IMR-90 (cell line): ENCODE measurements around the gene CRIM1. TPM values are rescaled to one million over a fixed set of nuclear protein-coding genes. Genes with fewer than 3 reads are reported as not detected.

Experiments used
- ATAC-seq: fragments of 200-7000 bp; cut with Tn5 transposase; 2 replicates; pipeline ENCODE4 v1.9.1; 2020; ENCODE audit warnings: low read depth, mild to moderate bottlenecking, moderate library complexity
- BruUV-seq: library from RNA; stranded (reverse); fragments of 400-500 nt; replicated peaks from 2 replicates; lab custom pipeline; 2021; lab: Mats Ljungman, UMichigan
- CTCF ChIA-PET: fragments of 300-600 bp; formaldehyde crosslinking; extraction: SDS; loops from one replicate; lab custom pipeline; 2021; ENCODE audit warnings: antibody characterized with exemption; lab: Yijun Ruan, JAX
- POLR2A ChIA-PET: fragments of 300-600 bp; sonication (Branson Sonifier 250); formaldehyde crosslinking; loops from one replicate; lab custom pipeline; 2022; ENCODE audit warnings: antibody characterized with exemption; ENCODE audit not compliant: unreplicated experiment; lab: Charles Lee
- DNase-seq: peaks from one replicate; pipeline ENCODE4 v3.0.0; 2013
- H2AFZ ChIP-seq: replicated peaks from 2 replicates; pipeline ENCODE3; 2013; ENCODE audit warnings: low read length, mild to moderate bottlenecking; ENCODE audit not compliant: poor library complexity
- H2AK5ac ChIP-seq: 2 replicates; pipeline ENCODE4 v1.6.1; 2013; ENCODE audit warnings: low read depth, low read length, inconsistent platforms
- H2AK9ac ChIP-seq: replicated peaks from 2 replicates; pipeline ENCODE3; 2013; ENCODE audit warnings: mild to moderate bottlenecking, low read depth, low read length, moderate library complexity; ENCODE audit not compliant: poor library complexity
- H2BK120ac ChIP-seq: 2 replicates; pipeline ENCODE4 v1.6.1; 2013; ENCODE audit warnings: low read depth, low read length, inconsistent platforms
- H2BK15ac ChIP-seq: 3 replicates; pipeline ENCODE4 v1.6.1; 2013; ENCODE audit warnings: low read depth, low read length, inconsistent platforms
- H2BK20ac ChIP-seq: 2 replicates; pipeline ENCODE4 v1.6.1; 2013; ENCODE audit warnings: low read depth, mild to moderate bottlenecking, inconsistent platforms, low read length, moderate library complexity
- H2BK5ac ChIP-seq: 2 replicates; pipeline ENCODE4 v1.6.1; 2013; ENCODE audit warnings: mild to moderate bottlenecking, low read depth, low read length, inconsistent platforms; ENCODE audit not compliant: poor library complexity, severe bottlenecking
- H3K14ac ChIP-seq: replicated peaks from 2 replicates; pipeline ENCODE4 v1.6.1; 2013; ENCODE audit warnings: low read depth, low read length, inconsistent platforms
- H3K18ac ChIP-seq: 2 replicates; pipeline ENCODE4 v1.6.1; 2013; ENCODE audit warnings: low read depth, low read length, control low read depth
- H3K23ac ChIP-seq: 2 replicates; pipeline ENCODE4 v1.6.1; 2013; ENCODE audit warnings: low read depth, low read length, inconsistent platforms
- H3K27ac ChIP-seq: 2 replicates; pipeline ENCODE4 v1.5.1; 2013; ENCODE audit warnings: mild to moderate bottlenecking, control low read depth, low read length; ENCODE audit not compliant: insufficient read depth
- H3K27me3 ChIP-seq: 2 replicates; pipeline ENCODE4 v1.6.1; 2013; ENCODE audit warnings: low read length; ENCODE audit not compliant: control insufficient read depth, insufficient read depth
- H3K36me3 ChIP-seq: 2 replicates; pipeline ENCODE4 v1.6.1; 2013; ENCODE audit warnings: low read length, mixed read lengths; ENCODE audit not compliant: control insufficient read depth, insufficient read depth
- H3K4ac ChIP-seq: 2 replicates; pipeline ENCODE4 v1.6.1; 2013; ENCODE audit warnings: low read depth, low read length, inconsistent platforms
- H3K4me1 ChIP-seq: 2 replicates; pipeline ENCODE4 v1.6.1; 2013; ENCODE audit warnings: low read length, mixed read lengths; ENCODE audit not compliant: control insufficient read depth, insufficient read depth
- H3K4me2 ChIP-seq: 2 replicates; pipeline ENCODE4 v1.6.1; 2013; ENCODE audit warnings: low read depth, mild to moderate bottlenecking, control low read depth, low read length, moderate library complexity
- H3K4me3 ChIP-seq: 2 replicates; pipeline ENCODE4 v1.5.1; 2013; ENCODE audit warnings: low read depth, mild to moderate bottlenecking, control low read depth, low read length, moderate library complexity; ENCODE audit not compliant: insufficient read depth
- H3K56ac ChIP-seq: 2 replicates; pipeline ENCODE4 v1.6.1; 2013; ENCODE audit warnings: low read length, inconsistent platforms; ENCODE audit not compliant: insufficient read depth; ENCODE audit errors: extremely low read depth
- H3K79me1 ChIP-seq, 2 experiments: 2 replicates each; pipeline ENCODE4 v1.6.1; 2013; ENCODE audit warnings: low read length in 2 of 2, inconsistent platforms in 1 of 2, low read depth in 1 of 2
- H3K9ac ChIP-seq: 2 replicates; pipeline ENCODE4 v1.6.1; 2013; ENCODE audit warnings: low read depth, low read length, control low read depth
- H3K9me1 ChIP-seq: 2 replicates; pipeline ENCODE4 v1.6.1; 2013; ENCODE audit warnings: low read length, inconsistent platforms; ENCODE audit not compliant: insufficient read depth
- H3K9me3 ChIP-seq: 2 replicates; pipeline ENCODE4 v1.6.1; 2013; ENCODE audit warnings: low read length; ENCODE audit not compliant: control insufficient read depth, insufficient read depth
- H4K20me1 ChIP-seq: 2 replicates; pipeline ENCODE4 v1.6.1; 2013; ENCODE audit warnings: low read length, inconsistent platforms; ENCODE audit not compliant: insufficient read depth
- H4K5ac ChIP-seq: 2 replicates; pipeline ENCODE4 v1.6.1; 2013; ENCODE audit warnings: mild to moderate bottlenecking, low read depth, low read length, control low read depth
- H4K8ac ChIP-seq, 2 experiments: 2 replicates each; pipeline ENCODE4 v1.6.1; 2013; ENCODE audit warnings: low read depth in 2 of 2, low read length in 2 of 2, control low read depth in 1 of 2, inconsistent platforms in 1 of 2
- H4K91ac ChIP-seq: 2 replicates; pipeline ENCODE4 v1.6.1; 2013; ENCODE audit warnings: low read depth, low read length, inconsistent platforms; ENCODE audit not compliant: insufficient read depth
- BHLHE40 ChIP-seq: fragments of 150-350 bp; IDR thresholded peaks from 2 replicates; pipeline ENCODE4 v1.6.1; 2016; ENCODE audit warnings: mild to moderate bottlenecking, low read depth, low read length
- CEBPB ChIP-seq: IDR thresholded peaks from 2 replicates; pipeline ENCODE4 v1.6.1; 2012; ENCODE audit warnings: low read depth, low read length, improper control_type of control experiment
- CHD1 ChIP-seq: IDR thresholded peaks from 2 replicates; pipeline ENCODE4 v1.6.1; 2012; ENCODE audit warnings: low read depth, low read length, improper control_type of control experiment
- CTCF ChIP-seq: conservative IDR thresholded peaks from 2 replicates; pipeline ENCODE4 v1.5.1; 2012; ENCODE audit warnings: mild to moderate bottlenecking, low read depth, low read length, improper control_type of control experiment
- ELK1 ChIP-seq: fragments of 150-350 bp; IDR thresholded peaks from 2 replicates; pipeline ENCODE4 v1.6.1; 2016; ENCODE audit warnings: low read depth, mild to moderate bottlenecking, low read length, moderate library complexity, borderline replicate concordance
- FOS ChIP-seq: fragments of 150-350 bp; IDR thresholded peaks from 2 replicates; pipeline ENCODE4 v1.6.1; 2016; ENCODE audit warnings: low read depth, low read length
- MAFK ChIP-seq: IDR thresholded peaks from 2 replicates; pipeline ENCODE4 v1.6.1; 2012; ENCODE audit warnings: low read depth, low read length, improper control_type of control experiment
- MAZ ChIP-seq: IDR thresholded peaks from 2 replicates; pipeline ENCODE4 v1.6.1; 2012; ENCODE audit warnings: low read depth, mild to moderate bottlenecking, low read length, improper control_type of control experiment, moderate library complexity, borderline replicate concordance
- MXI1 ChIP-seq: IDR thresholded peaks from 2 replicates; pipeline ENCODE4 v1.6.1; 2012; ENCODE audit warnings: low read depth, mild to moderate bottlenecking, low read length, moderate library complexity, borderline replicate concordance
- NFE2L2 ChIP-seq: fragments of 150-350 bp; IDR thresholded peaks from 2 replicates; pipeline ENCODE4 v1.6.1; 2016; ENCODE audit warnings: low read depth, mild to moderate bottlenecking, low read length
- POLR2A ChIP-seq: IDR thresholded peaks from 2 replicates; pipeline ENCODE4 v1.6.1; 2012; ENCODE audit warnings: mild to moderate bottlenecking, low read depth, low read length
- RAD21 ChIP-seq: IDR thresholded peaks from 2 replicates; pipeline ENCODE4 v1.6.1; 2012; ENCODE audit warnings: low read length, improper control_type of control experiment
- RCOR1 ChIP-seq: IDR thresholded peaks from 2 replicates; pipeline ENCODE4 v1.6.1; 2012; ENCODE audit warnings: mild to moderate bottlenecking, low read length, improper control_type of control experiment; ENCODE audit not compliant: insufficient replicate concordance
- RFX5 ChIP-seq: IDR thresholded peaks from 2 replicates; pipeline ENCODE4 v1.8.0; 2012; ENCODE audit warnings: low read depth, mild to moderate bottlenecking, low read length, moderate library complexity
- SMC3 ChIP-seq: fragments of 150-350 bp; IDR thresholded peaks from 2 replicates; pipeline ENCODE4 v1.6.1; 2016; ENCODE audit warnings: low read depth, mild to moderate bottlenecking, antibody characterized with exemption, low read length, moderate library complexity
- WGBS, 2 experiments: methylation state at CpG; one replicate each; pipeline versions ENCODE4 v1.1.5 to v1.1.7; 2013; ENCODE audit warnings: missing lambda C conversion rate in 2 of 2; ENCODE audit not compliant: insufficient read length in 1 of 2; ENCODE audit errors: extremely low coverage in 2 of 2; 5-methylcytosine and 5-hydroxymethylcytosine counted together
- dilution Hi-C: fragments of 300-500 bp; cut with HindIII; formaldehyde crosslinking; loops from one replicate; pipeline ENCODE4 v1.14.3; 2018; ENCODE audit warnings: low sequenced_read_pairs; ENCODE audit not compliant: unreplicated experiment
- in situ Hi-C: fragments of 300-500 bp; cut with MboI; formaldehyde crosslinking; loops from 3 replicates; pipeline ENCODE4 v1.14.3; 2019; ENCODE audit warnings: low sequenced_read_pairs, inconsistent platforms, mixed read lengths
- intact Hi-C: fragments of 100-400 bp; cut with micrococcal nuclease; formaldehyde crosslinking; loops from 2 replicates; pipeline ENCODE4 v1.10.0; 2022
- polyA plus RNA-seq, 3 experiments: library from polyadenylated mRNA; depleted of rRNA; stranded (reverse); fragments of >200 nt; gene quantifications; 2 replicates each; pipeline ENCODE4 v1.2.3, GENCODE V29; 2012; ENCODE audit warnings: low replicate concordance in 1 of 3
- total RNA-seq: library from RNA; depleted of rRNA; stranded (reverse); fragments of >200 nt; gene quantifications from 2 replicates; pipeline ENCODE4 v1.2.3, GENCODE V29; 2012
- TF ChIP-seq, protein P1 (sequence below): fragments of 150-350 bp; IDR thresholded peaks from 2 replicates; pipeline ENCODE4 v1.6.1; 2017; ENCODE audit warnings: mild to moderate bottlenecking, antibody characterized with exemption, low read length, low read depth

The CRIM1 gene
- total and polyA plus RNA-seq, 2 of the 4 experiments (the other 2 are of a cell fraction): 285 to 490 TPM

DNA sequence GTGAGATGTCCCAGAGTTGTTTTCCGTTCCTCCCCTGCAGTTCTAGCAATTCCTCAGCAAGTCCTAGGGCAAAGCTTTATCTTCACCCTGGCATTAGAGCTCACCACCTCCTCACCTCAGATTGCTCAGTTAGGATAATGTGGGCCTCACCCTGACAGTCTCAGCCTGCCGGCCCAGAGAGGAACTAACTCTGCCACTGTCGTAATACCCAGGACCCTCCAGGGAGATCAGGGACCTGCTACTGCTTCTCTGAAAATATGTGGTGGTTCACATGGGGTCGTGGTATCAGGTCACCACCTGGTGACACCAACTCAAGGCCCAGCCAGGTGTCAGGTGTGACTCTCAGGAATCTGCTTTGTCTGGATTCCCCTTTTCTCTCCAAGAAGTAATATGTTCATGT lies 121.7 kb downstream of the CRIM1 start:
- DNase-seq (no peak), ATAC-seq (no peak)
- Histone ChIP-seq H2BK120ac (peak overlapping the region; percentile 98), H2BK15ac (peak overlapping the region; percentile 75; the same call in 2 of the 3 replicates), H3K23ac (peak overlapping the region; percentile 96), H2AK5ac (peak overlapping the region; percentile 84), H2BK20ac (peak overlapping the region; percentile 97), H4K5ac (peak overlapping the region; percentile 73), H3K36me3 (peaks cover 45% of the 10 kb centered on the region), H4K20me1 (no peaks in the 10 kb centered on the region), H3K9me3 (peaks cover 22% of the 10 kb centered on the region), H4K91ac (peak overlapping the region; percentile 96), H3K27ac (peak overlapping the region; percentile 87), H3K4me3 (no peak overlapping the region), H3K4me1 (peaks cover 26% of the 10 kb centered on the region), H3K9me1 (peaks cover 17% of the 10 kb centered on the region), H3K4ac (peak overlapping the region; percentile 97), H3K56ac (peak overlapping the region; percentile 33; the same call in 1 of the 2 replicates), H2BK5ac (peak overlapping the region; percentile 99), H3K27me3 (no peaks in the 10 kb centered on the region), H3K9ac (peak overlapping the region; percentile 76; the same call in 1 of the 2 replicates), H4K8ac (peak overlapping the region; percentile 66 to 82), H2AFZ (no peak overlapping the region), H2AK9ac (peak overlapping the region; percentile 49), H3K14ac (peak overlapping the region; percentile 99), H3K4me2 (no peak overlapping the region), H3K79me1 (peaks cover 43 to 48% of the 10 kb centered on the region in 2 experiments), H3K18ac (peak overlapping the region; percentile 88)
- no TSS peak for BruUV-seq
- ChIA-PET CTCF (no interaction called here), POLR2A (no interaction called here)
- TF ChIP-seq SMC3: no peak
- TF ChIP-seq MXI1: no peak
- no peak for TF ChIP-seq NFE2L2
- TF ChIP-seq CHD1: no peak
- no peak for TF ChIP-seq FOS
- TF ChIP-seq MAFK: no peak
- TF ChIP-seq ELK1: no peak
- TF ChIP-seq RCOR1: no peak
- TF ChIP-seq CTCF: no peak
- no peak for TF ChIP-seq POLR2A
- TF ChIP-seq BHLHE40: no peak
- TF ChIP-seq, protein P1, sequence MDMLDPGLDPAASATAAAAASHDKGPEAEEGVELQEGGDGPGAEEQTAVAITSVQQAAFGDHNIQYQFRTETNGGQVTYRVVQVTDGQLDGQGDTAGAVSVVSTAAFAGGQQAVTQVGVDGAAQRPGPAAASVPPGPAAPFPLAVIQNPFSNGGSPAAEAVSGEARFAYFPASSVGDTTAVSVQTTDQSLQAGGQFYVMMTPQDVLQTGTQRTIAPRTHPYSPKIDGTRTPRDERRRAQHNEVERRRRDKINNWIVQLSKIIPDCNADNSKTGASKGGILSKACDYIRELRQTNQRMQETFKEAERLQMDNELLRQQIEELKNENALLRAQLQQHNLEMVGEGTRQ: no peak
- TF ChIP-seq CEBPB: no peak
- TF ChIP-seq RFX5: no peak
- TF ChIP-seq MAZ: no peak
- no peak for TF ChIP-seq RAD21
- dilution Hi-C loops (no loop called here), in situ Hi-C loops (no loop called here), intact Hi-C loops (no loop called here)
- WGBS, 2 experiments: 60% methylated on average over 1 of the region's 4 CpGs; no CpG with 5 or more reads in 1 of the 2 experiments
